ENCODE data around the gene UBE2V1.

DNA sequence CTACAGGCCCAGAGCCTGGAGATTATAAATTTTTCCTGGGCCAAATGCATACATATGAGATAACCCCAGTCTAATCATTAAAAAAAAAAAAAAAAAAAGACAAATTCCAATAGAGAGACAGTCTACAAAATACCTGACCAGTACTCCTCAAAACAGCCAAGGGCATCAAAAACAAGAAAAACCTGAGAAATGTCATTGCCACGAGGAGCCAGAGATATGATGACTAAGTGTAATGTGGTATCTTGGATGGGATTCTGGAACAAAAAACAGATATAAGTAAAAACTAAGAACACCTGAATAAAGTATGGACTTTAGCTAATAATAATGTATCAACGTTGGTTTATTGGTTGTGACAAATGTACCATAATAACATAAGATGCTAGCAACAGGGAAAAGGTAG is 24.9 kb downstream of the UBE2V1 start:
- TF ChIP-seq POLR2A (IDR thresholded peaks at IDR 0.05), result no peak
- TF ChIP-seq, protein P1, sequence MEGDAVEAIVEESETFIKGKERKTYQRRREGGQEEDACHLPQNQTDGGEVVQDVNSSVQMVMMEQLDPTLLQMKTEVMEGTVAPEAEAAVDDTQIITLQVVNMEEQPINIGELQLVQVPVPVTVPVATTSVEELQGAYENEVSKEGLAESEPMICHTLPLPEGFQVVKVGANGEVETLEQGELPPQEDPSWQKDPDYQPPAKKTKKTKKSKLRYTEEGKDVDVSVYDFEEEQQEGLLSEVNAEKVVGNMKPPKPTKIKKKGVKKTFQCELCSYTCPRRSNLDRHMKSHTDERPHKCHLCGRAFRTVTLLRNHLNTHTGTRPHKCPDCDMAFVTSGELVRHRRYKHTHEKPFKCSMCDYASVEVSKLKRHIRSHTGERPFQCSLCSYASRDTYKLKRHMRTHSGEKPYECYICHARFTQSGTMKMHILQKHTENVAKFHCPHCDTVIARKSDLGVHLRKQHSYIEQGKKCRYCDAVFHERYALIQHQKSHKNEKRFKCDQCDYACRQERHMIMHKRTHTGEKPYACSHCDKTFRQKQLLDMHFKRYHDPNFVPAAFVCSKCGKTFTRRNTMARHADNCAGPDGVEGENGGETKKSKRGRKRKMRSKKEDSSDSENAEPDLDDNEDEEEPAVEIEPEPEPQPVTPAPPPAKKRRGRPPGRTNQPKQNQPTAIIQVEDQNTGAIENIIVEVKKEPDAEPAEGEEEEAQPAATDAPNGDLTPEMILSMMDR (IDR thresholded peaks at IDR 0.05), result no peak
- TF ChIP-seq POLR2AphosphoS5 (IDR thresholded peaks at IDR 0.05), result no peak

Measured in prostate gland (tissue), 2 donors.